ENCODE measurements around the gene POFUT2.
"Not testable (repeated sequence)": the region's sequence is repeated elsewhere in the genome, so short reads cannot be mapped to it uniquely, and the experiment has no call there.

GRCh38 chr21:45315676-45316470 lies 28.2 kb upstream of the POFUT2 start:
- not testable (repeated sequence) for TF ChIP-seq POLR2A (IDR thresholded peaks at IDR 0.05); CTCF (IDR thresholded peaks at IDR 0.05 in 4 of 5, conservative IDR thresholded peaks at IDR 0.05 in 1 of 5)

All from gastrocnemius medialis (tissue), 4 donors.